Measurements from ENCODE around the gene DNAAF1.

The DNAAF1 gene

DNA sequence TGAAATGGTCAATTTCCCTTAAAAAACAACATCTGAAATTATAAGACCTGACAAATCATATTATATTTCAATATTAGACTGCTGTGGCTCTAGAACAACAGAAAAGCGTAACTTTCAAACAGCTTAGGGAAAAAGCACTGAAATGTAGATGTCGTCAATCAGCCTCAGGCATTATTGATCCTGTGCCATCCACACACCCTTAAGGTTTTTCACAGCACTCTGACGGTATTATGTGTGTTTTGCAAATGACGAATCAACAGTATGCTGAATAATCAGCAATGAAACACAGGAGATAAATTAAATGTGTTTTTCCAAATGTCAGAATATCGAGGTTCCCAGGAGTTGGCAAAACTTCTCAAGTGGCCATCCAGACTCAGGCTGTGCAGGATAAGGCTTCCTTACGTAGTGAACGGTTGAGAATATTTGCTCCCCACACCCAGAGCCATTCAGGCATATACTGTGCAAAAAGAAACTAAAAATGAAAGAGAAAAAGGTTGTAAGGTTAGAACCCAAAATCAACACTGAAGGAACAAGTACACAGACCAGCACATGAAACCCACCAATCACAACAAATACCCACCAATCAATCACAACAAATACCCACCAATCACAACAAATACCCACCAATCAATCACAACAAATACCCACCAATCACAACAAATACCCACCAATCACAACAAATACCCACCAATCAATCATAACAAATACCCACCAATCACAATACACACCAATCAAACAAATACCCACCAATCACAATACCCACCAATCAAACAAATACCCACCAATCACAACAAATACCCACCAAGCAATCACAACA is 20.6 kb upstream of the DNAAF1 start:
- no peak for DNase-seq (ENCODE audit: low spot score)

DNA sequence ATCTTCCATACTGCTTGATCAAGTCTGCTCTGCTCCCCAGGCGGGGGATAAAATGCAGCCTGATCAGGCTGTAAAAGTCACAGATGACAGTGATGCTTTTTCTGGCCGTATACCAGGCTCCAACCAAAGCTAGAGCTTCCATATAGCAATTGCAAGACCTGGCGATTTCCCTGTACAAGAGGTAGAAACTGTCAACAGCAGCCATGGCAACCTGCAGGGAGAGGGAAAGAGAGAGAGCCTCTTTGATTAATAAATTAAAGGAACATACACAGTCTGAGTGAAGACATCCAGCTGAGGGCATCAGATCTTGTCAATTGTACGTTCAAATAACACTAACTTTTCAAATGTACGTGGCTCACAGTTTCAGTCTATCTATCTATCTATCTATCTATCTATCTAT is 14.0 kb upstream of the DNAAF1 start:
- no peak for DNase-seq (ENCODE audit: low spot score)

DNA sequence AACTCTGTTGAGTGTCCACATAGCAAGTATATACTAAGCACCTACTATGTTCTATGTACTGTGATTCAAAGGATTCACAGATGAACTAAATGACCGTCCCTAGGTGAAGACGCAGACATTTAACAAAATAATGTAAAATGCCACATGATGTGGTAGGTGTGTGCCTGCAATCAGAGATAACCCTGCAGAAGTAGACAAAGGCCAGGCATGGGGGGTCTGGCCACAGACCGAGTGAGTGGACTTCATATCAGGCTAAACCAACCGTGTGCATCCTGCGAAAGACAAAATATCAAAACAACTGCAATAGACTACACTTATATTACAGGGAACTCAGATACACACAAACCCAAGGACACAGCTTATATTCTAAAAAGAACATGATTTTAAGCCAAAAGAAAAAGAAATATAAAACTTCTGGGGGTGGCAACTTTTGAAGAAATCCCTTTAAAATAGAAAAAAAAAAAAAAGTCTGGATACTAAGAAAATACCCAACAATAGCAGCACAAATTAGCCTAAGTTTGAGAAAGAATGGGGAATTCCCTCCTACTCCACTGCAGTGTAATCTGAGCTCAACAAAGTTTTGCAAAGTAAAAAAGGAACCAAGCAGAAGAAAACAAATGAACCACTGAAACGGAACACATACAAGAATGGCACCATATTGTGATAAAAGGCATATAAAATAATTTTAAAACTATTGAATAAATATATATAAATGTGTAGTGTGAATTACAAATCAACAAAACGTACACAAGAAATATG is 12.4 kb upstream of the DNAAF1 start:
- DNase-seq (ENCODE audit: low spot score): no peak

DNA sequence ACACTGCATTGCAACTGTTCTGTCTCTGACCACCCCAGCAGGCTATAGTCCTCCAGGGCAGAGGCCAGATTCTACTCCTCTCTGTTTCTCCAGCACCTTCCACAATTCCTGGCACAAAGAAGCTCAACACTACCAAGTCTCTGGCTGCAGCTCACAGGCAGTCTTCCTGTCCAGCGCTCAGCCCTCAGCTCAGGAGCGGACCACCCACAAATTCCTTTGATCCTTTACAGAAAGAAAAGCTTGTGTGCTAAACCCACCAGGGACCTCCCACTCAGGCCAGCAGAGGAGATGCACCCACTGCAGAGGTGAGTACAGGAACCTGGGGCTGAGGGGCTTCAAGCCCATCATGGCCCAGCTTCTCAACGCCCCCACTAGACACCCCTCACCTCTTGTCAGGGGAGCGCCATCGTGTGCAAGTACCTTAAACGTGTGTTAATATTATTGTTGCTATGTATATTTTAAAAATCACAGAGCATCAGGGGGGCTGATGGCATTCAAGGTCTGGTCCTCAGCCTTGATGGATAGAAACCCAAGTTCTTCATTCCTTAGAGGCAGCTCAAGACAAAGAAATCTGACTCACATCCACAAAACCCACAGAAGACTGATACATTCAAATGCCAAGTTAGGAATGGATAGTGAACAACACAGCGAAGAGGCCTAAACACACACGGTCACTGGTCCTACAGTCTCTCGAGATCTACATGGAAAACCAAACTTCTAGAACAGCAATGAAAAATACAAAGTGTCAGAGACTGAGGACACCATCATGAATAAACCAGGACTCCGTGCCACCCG is 8.6 kb upstream of the DNAAF1 start:
- peak; percentile 8 for DNase-seq (ENCODE audit: low spot score)

DNA sequence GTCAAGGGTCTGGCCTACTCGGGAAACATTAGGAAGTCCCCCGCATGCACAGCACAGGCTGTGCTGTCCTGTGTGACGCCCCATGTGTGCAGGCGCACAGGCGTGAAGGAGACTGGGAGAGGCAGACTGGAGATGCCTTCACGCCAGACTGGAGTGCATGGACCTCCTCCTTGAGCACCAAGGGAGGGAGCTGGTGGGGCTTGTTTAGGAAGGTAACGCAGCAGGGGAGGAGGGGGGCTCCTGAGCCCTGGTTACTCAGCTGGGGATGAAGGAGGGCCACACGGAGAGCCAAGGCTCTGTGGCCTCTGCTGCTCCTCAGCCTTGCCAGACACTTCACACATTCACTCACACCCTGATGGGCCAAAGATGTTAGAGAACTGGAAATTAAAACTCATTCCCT is 7.8 kb upstream of the DNAAF1 start:
- DNase-seq (ENCODE audit: low spot score): peak; percentile 20

DNA sequence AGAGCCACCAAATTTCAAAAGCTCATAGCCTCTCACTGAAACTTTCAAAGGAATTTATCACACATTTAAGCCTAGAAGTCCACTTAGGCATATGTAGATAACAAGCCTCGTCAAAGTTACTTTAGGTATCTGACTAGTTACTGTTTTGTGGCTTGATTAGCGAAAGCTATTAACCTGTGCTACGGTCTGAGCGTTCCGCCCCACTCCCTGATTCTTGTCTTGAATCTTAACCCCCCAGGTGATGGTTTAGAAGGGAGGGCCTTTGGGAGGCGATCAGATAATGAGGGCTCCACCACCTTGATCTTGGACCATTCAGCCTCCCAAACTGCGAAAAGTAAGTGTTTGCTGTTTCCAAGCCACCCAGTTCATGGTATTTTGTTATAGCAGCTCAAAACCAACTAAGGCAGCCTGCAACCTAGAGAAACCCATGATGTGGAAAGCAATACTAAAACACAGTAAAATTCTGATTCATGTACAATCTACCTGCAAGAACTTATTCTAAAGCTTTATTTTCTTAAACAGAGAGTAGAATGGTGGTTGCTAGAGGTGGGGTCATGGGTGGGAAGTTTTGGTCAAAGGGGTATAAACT is 7.2 kb upstream of the DNAAF1 start:
- no peak for DNase-seq (ENCODE audit: low spot score)

DNA sequence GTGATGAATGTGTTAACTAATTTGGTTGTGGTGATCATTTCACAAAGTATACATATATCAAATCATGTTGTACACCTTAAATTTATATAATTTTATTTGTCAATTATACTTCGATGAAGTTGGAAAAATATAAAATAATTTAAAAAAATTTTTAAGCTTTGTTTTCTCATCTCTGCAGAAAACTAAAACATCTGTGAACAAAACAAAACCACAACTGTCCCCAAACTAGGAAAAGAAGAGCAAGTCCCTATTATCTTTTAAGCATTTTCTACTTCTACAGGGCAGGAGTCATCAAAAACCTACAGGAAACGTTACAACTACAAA is 6.6 kb upstream of the DNAAF1 start:
- no peak for DNase-seq (ENCODE audit: low spot score)

DNA sequence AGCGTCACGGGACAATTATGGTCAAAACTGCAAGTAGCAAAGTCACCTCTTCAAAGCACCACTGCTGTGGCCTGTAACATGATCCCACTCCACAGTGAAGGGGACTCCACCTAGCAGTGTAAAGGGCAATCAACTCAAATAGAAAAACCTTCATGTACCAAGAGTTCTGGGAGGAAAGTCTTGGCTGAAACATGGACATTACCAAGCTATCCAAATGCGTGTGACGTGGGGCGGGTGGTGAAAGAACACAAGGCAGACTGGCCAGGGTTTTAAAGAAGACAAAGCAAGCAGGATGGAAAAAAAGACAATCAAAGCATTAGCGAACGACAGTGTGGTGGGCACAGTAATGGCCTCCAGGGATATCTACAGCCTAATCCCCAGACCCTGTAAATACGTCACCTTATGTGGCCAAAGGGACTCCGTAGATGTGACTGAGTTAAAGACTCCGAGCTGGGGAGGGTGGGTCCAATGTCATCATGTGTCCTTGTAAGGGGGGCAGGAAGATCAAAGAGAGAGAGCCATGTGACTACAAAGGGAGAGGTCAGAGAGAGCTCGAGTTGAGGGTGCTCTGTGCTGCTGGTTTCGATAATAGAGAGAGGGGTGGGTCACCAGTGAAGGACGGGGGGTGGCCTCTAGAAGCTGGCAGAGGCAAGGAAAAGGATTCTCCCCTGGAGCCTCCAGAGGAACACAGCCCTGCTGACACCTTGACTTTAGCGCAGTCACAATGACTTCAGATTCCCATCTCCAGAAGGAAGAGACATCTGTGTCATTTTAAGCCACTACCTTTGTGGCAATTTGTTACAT is 6.1 kb upstream of the DNAAF1 start:
- peak; percentile 34 for DNase-seq (ENCODE audit: low spot score)

DNA sequence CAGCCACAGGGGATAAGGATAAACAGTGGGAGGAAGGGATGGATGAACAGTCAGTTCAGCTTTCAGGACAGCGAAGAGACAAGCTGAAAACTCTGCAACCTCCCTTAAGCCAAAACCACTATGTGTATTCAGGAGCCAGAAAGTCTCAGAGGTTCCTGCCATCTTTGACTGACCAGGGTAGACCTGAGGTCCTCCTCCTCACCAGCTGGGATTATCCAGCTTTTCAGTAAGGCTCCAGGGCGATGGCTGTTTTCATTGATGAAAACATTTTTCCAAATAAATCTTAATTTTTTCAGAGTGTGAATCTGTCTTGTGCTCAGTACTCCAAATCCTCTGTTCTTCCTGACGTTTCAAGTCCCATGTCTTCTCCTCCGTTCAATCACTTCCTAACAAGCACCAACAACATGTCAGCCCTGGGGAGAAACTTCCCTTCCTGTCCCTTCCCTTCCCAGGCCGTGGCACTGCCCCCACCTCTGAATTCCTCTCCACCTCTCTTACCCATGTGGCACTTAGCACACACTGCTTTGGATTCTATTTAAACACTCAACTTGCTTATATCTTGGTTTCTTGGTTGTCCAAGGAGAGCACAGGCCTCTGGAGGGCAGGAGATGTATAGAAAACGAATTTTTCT is 5.4 kb upstream of the DNAAF1 start:
- DNase-seq (ENCODE audit: low spot score): no peak

DNA sequence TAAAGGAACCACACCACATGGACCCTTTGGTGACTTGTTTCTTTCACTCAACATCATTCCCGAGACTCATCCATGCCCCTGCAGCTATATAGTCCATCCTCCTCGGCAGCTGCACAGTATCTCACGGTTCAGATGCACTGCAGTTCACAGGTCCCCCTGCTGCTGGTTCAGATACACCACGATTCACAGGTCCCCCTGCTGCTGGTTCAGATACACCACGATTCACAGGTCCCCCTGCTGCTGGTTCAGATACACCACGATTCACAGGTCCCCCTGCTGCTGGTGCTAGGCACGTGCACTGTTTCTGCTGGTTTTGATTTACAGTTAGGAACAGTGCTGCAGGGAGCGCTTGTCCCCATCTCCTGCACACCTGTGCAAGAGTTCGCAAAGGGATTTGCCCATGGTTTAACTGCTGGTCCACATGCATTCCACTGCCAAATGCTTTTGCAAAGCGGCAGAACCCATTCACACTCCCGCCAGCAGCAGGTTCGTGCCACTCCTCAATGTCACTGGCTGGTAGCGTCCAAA is 3.9 kb upstream of the DNAAF1 start:
- no peak for DNase-seq (ENCODE audit: low spot score)

DNA sequence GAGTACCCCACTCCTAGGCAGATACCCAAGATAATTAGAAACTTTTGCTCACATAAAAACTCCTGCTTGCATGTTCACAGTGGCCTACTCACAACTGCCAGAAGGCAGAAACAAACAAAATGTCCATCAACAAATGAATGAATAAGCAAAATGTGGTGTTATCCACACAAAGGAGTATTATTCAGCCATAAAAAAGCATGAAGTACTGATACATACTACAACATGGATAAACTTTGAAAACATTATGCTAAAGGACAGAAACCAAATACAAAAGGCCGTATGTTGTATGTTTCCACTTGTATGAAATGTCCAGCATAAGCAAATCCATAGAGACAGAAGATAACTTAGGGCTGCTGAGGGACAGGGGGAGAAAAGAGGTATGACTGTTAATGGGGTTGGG is 2.0 kb upstream of the DNAAF1 start:
- no peak for DNase-seq (ENCODE audit: low spot score)

DNA sequence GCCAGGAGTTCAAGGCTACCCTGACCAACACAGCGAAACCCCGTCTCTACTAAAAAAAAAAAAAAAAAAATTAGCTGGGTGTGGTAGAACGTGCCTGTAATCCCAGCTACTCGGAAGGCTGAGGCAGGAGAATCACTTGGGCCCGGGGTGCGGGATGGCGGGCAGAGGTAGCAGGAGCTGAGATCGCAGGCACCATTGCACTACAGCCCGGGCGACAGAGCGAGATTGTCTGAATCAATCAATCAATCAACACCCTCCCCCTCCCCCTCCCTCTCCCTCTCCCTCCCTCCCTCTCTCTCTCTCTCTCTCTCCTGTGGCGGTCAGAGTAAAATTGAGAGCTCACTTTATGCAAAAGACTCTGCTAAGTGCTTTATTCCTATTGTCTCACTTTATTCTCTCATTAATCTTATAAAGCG is 1.3 kb upstream of the DNAAF1 start:
- no peak for DNase-seq (ENCODE audit: low spot score)

DNA sequence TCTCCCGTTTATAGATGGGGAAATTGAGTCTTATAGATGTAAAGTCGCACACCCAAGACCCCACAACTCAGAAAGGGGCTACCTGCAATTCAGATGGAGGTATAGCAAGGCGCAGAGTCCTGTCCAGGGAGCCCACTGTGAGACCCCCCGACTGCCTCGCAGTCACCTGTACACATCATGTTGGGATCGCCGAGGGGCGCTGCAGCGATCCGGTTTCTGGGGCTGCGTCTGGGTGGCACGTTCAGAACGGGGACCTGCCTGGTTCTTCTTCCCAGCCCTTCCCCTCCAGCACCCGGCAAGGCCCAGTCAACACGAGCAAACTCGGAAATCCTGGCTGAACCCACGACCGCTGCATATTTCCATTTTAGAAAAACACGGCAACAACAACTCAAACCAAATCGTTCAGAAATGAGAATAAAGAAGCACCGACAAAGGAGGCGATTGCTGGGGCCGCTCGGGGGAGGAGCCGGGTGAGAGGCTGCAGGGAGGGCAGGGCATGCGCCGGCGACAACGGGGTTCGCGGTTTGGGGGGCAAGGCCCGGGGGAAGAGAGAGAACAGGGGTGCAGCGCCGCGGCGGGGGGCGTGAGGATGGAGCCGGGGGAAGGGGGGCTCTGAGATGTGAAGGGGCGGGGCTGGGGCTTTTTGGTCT is 774 bp upstream of the DNAAF1 start:
- peak; percentile 21 for DNase-seq (ENCODE audit: low spot score)

DNA sequence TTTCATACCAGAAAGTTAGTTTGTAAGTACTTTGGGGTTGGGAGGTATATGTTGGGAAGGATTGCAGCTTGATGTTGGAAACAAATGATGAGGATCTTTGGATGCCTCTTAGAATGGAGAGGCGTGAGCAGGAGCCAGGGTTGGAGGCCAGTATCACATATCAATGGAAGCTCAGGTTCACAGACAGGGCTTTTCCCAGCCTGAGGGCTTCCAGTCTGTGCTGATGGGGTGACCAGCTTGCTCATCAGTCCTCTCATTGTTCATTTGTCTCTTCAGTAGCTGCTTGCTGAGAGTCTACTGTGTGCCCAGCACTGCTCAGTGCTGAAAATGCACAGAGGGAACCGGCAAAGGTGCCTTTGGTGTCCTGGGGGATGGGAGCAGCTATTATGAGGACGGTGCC is 5.8 kb downstream of the DNAAF1 start:
- no peak for DNase-seq (ENCODE audit: low spot score)

DNA sequence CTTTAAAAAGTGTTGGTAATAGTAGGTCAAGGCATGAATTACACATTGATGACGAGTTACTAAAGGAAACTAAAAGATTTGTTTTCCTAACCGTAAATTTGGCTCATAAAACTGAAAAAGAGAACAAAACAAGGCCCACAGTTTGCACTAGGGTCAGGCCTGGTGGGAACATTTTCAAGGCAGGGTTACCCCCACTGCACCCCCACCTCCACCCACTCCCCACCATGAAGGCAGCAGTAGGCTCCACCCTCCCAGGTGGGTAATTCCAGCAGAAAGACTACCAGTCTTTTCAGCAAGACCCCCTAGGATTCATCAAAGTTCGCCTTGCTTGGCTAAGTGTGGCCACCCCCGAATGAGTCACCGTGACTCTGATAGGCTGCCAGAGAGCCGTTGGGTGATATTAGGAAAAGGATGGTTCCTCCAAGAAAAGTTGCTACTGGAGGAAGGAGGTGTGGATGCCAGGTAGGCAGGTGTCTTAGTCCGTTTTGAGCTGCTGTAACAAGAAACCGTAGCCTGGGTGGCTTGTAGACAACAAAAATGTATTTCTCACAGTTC is 8.6 kb downstream of the DNAAF1 start:
- DNase-seq (ENCODE audit: low spot score): no peak

DNA sequence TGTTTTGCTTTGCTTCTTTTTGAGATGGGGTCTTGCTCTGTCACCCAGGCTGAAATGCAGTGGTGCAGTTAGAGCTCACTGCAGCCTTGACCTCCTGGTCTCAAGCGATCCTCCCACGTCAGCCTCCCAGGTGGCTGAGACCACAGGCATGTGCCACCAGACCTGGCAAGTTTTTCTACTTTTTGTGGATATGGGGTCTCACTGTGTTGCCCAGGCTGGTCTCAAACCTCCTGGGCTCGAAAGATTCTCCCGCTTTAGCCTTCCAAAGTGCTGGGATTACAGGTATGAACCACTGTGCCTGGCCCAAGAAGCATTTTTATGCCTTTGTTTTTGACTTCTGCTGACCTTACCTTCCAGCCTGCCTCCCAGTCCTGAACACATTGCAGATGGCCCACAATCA is 10.1 kb downstream of the DNAAF1 start:
- DNase-seq (ENCODE audit: low spot score): no peak

DNA sequence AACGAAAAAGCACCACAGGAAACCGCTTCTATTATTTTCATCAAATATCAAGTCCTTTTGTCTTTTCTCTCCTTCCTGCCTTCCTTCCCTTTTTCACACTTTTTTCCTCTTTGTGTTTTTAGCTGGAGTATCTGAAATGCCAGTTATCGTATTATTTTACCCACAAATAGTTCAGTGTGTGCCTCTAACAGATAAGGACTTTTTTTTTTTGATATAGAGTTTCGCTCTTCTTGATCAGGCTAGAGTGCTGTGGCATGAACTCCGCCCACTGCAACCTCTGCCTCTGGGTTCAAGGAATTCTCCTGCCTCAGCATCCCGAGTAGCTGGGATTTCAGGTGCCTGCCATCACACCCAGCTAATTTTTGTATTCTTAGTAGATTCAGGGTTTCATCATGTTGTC is 10.7 kb downstream of the DNAAF1 start:
- no peak for DNase-seq (ENCODE audit: low spot score)

DNA sequence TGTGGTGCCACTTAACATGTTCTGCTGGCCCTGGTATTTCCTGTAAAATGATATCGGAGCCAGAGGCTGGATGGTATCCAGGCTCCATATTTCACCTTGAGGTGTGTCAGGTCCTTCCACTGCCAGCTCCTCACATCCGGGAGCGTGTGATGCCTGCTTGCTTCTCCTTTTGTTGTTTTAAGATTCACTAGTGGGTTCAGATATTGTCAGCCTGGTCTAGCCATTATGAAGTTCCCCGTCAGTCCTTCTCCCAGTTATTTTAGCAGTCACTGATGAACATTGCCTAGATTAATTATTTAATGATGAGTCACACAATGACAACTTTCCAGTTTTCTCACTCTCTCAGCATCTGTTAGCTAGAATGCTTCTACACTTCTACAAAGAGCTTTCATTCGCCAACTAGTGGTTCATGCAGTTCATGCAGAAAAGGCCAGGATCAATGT is 11.3 kb downstream of the DNAAF1 start:
- DNase-seq (ENCODE audit: low spot score): peak; percentile 83

DNA sequence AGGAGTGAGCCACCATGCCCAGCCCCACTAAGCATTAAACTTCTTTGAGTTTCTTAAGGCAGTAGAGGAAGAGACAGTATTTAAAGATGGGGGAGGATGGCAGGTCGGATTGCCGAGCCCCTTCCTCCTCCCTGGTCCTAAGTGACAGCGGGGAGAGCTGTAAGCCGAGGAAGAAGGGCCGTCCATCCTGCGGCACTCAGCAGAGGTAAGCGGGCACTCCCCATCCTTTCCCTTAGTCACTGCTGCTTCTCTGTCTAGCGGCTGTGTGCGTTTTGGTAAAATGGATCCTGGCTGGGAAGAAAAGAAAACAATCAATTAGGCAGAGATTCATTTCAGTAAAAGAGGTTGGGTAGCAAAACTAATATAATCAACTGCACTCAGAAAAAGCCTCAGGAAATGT is 13.9 kb downstream of the DNAAF1 start:
- DNase-seq (ENCODE audit: low spot score): no peak

DNA sequence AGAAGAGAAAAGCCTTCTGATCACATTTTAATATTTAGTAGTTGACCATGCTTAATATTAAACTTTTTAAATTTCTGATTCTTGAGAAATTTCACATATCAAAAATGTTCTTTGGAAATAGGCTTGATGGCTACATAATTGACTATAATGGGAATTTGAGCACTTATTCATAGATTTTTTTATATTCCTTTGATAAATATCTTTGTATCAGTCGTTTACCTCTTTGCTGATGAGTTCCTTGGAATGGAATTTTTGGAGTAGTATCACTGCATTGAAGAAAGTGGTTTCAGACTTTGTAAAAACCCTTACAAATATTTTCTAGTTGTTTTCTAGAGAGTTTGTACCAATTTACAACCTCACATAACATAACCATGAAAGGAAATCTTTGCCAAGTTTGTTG is 14.7 kb downstream of the DNAAF1 start:
- DNase-seq (ENCODE audit: low spot score): no peak
